ENCODE results near the gene UGT1A6. TPM values are rescaled to one million over a fixed set of nuclear protein-coding genes. Genes with fewer than 3 reads are reported as not detected.
A peak's percentile ranks its signal among the peaks of the same experiment; 100 is the strongest.

Gene UGT1A6
- total RNA-seq (2012; rRNA removed): not detected in 2 replicates
- polyA plus RNA-seq (2012; rRNA removed): not detected in 2 replicates
- 0.03 TPM in 1 of 2 replicates, not detected in the other for polyA plus RNA-seq (2012; cell fraction: cytosol; rRNA removed)
- polyA plus RNA-seq (2012; cell fraction: nucleus; rRNA removed; ENCODE audit: low replicate concordance): not detected in 2 replicates
- not detected for Bru-seq, nascent RNA
- percentile 21 among the genes with signal in this experiment for BruChase-seq, experiment 1, labeled RNA remaining after a 6-hour chase
- percentile 9 among the genes with signal in this experiment for BruChase-seq, experiment 2, labeled RNA remaining after a 2-hour chase
- long read RNA-seq: 0 reads

DNA sequence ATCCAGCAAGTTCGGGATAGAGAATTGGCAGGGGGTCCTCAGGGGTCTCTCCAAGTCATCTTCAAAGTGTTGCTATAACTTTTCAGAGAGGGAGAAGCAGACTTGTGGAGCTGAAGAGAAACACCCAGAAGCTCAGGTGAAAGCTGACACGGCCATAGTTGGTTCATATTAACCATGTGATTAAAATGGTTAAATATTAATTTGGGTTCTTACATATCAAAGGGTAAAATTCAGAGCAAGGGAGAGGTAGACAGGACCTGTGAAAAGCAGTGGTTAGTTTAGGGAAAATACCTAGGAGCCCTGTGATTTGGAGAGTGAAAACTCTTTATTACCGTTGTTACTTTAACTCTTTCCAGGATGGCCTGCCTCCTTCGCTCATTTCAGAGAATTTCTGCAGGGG is at the start of gene UGT1A6:
Gene UGT1A6, plus strand, starts transcription at position 243 of the 400 bp plus-strand sequence. Its CDS starts 115 bp downstream, at position 358.
- no peaks in the 10 kb centered on the region for H3K79me1 ChIP-seq (ENCODE audit: low read depth in 1 of 2, low read length in 2 of 2)
- no peak within 1 kb of the TSS for H2BK20ac ChIP-seq (ENCODE audit: low read depth, low read length)
- intact Hi-C loops (cut with micrococcal nuclease) (no loop called here), dilution Hi-C loops (cut with HindIII; ENCODE audit: low sequenced_read_pairs, unreplicated experiment) (no loop called here), in situ Hi-C loops (cut with MboI; ENCODE audit: low sequenced_read_pairs) (no loop called here)
- DNase-seq (no peak), ATAC-seq (ENCODE audit: low read depth) (no peak)
- BruUV-seq (replicated peaks): no TSS peak
- no peak within 1 kb of the TSS for H4K5ac ChIP-seq (ENCODE audit: low read depth, low read length)
- H4K8ac ChIP-seq (ENCODE audit: low read depth in 2 of 2, low read length in 2 of 2): no peak within 1 kb of the TSS
- no peak within 1 kb of the TSS for H2AFZ ChIP-seq (replicated peaks; ENCODE audit: low read length, poor library complexity)
- no peak within 1 kb of the TSS for H3K14ac ChIP-seq (replicated peaks; ENCODE audit: low read depth, low read length)
- H4K20me1 ChIP-seq (ENCODE audit: insufficient read depth, low read length): no peaks in the 10 kb centered on the region
- H3K23ac ChIP-seq (ENCODE audit: low read depth, low read length): no peak within 1 kb of the TSS
- H3K9ac ChIP-seq (ENCODE audit: low read depth, low read length): no peak within 1 kb of the TSS
- ChIA-PET POLR2A (ENCODE audit: unreplicated experiment) (no interaction called here), CTCF (no interaction called here)
- H3K9me3 ChIP-seq (ENCODE audit: control insufficient read depth, insufficient read depth, low read length): no peaks in the 10 kb centered on the region
- no peak within 1 kb of the TSS for H2BK15ac ChIP-seq (ENCODE audit: low read depth, low read length)
- H3K27ac ChIP-seq (ENCODE audit: insufficient read depth, low read length): no peak within 1 kb of the TSS
- TF ChIP-seq CHD1 (IDR thresholded peaks at IDR 0.05; ENCODE audit: low read depth, low read length) (no peak), POLR2A (IDR thresholded peaks at IDR 0.05; ENCODE audit: low read depth, low read length) (no peak), FOS (IDR thresholded peaks at IDR 0.05; ENCODE audit: low read depth, low read length) (no peak), ELK1 (IDR thresholded peaks at IDR 0.05; ENCODE audit: borderline replicate concordance, low read depth, low read length) (no peak), BHLHE40 (IDR thresholded peaks at IDR 0.05; ENCODE audit: low read depth, low read length) (no peak), RAD21 (IDR thresholded peaks at IDR 0.05; ENCODE audit: low read length) (no peak), NFE2L2 (IDR thresholded peaks at IDR 0.05; ENCODE audit: low read depth, low read length) (no peak), MAZ (IDR thresholded peaks at IDR 0.05; ENCODE audit: borderline replicate concordance, low read depth, low read length) (no peak), MAFK (IDR thresholded peaks at IDR 0.05; ENCODE audit: low read depth, low read length) (no peak), MXI1 (IDR thresholded peaks at IDR 0.05; ENCODE audit: borderline replicate concordance, low read depth, low read length) (no peak)
- TF ChIP-seq, protein P1, sequence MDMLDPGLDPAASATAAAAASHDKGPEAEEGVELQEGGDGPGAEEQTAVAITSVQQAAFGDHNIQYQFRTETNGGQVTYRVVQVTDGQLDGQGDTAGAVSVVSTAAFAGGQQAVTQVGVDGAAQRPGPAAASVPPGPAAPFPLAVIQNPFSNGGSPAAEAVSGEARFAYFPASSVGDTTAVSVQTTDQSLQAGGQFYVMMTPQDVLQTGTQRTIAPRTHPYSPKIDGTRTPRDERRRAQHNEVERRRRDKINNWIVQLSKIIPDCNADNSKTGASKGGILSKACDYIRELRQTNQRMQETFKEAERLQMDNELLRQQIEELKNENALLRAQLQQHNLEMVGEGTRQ (IDR thresholded peaks at IDR 0.05; ENCODE audit: low read depth, low read length): no peak
- H3K27me3 ChIP-seq (ENCODE audit: control insufficient read depth, insufficient read depth, low read length): peaks cover 2% of the 10 kb centered on the region
- H4K91ac ChIP-seq (ENCODE audit: insufficient read depth, low read depth, low read length): no peak within 1 kb of the TSS
- no peak within 1 kb of the TSS for H3K4ac ChIP-seq (ENCODE audit: low read depth, low read length)
- H3K4me2 ChIP-seq (ENCODE audit: low read depth, low read length): no peak within 1 kb of the TSS
- no peak within 1 kb of the TSS for H2BK120ac ChIP-seq (ENCODE audit: low read depth, low read length)
- no peak within 1 kb of the TSS for H2AK9ac ChIP-seq (replicated peaks; ENCODE audit: low read depth, low read length, poor library complexity)
- H2BK5ac ChIP-seq (ENCODE audit: low read depth, low read length, poor library complexity, severe bottlenecking): no peak within 1 kb of the TSS
- H3K4me1 ChIP-seq (ENCODE audit: control insufficient read depth, insufficient read depth, low read length): no peaks in the 10 kb centered on the region
- no peak within 1 kb of the TSS for H2AK5ac ChIP-seq (ENCODE audit: low read depth, low read length)
- no peak within 1 kb of the TSS for H3K4me3 ChIP-seq (ENCODE audit: insufficient read depth, low read depth, low read length)
- 63% methylated on average over 3 of the region's 4 CpGs; no CpG with 5 or more reads in 1 of the 2 experiments for WGBS, 2 experiments (ENCODE audit: extremely low coverage in 2 of 2, insufficient read length in 1 of 2)
- H3K56ac ChIP-seq (ENCODE audit: extremely low read depth, insufficient read depth, low read length): no peak within 1 kb of the TSS
- H3K18ac ChIP-seq (ENCODE audit: low read depth, low read length): no peak within 1 kb of the TSS
- no peaks in the 10 kb centered on the region for H3K36me3 ChIP-seq (ENCODE audit: control insufficient read depth, insufficient read depth, low read length)
- no peaks in the 10 kb centered on the region for H3K9me1 ChIP-seq (ENCODE audit: insufficient read depth, low read length)

Measured in IMR-90 (cell line).